PFSK-1 (cell line): ENCODE measurements around the gene STX1A.

ENCODE experiments used
- FOXP2 ChIP-seq: optimal IDR thresholded peaks from 2 replicates; pipeline ENCODE3; 2011; ENCODE audit warnings: borderline replicate concordance, control low read depth, inconsistent platforms; ENCODE audit not compliant: insufficient read depth; ENCODE audit errors: extremely low read length, extremely low read depth
- POLR2AphosphoS5 ChIP-seq: IDR thresholded peaks from 2 replicates; pipeline ENCODE4 v1.6.1; 2012; ENCODE audit warnings: low read depth, mild to moderate bottlenecking, control low read depth, low read length, moderate library complexity
- SIN3A ChIP-seq: IDR thresholded peaks from 2 replicates; pipeline ENCODE4 v1.6.1; 2012; ENCODE audit warnings: mild to moderate bottlenecking, low read length, moderate library complexity, borderline replicate concordance; ENCODE audit not compliant: insufficient read depth
- TAF1 ChIP-seq: IDR thresholded peaks from 2 replicates; pipeline ENCODE4 v1.6.1; 2012; ENCODE audit warnings: low read length, control low read depth, borderline replicate concordance; ENCODE audit not compliant: insufficient read depth
- TF ChIP-seq, protein P1 (sequence below), 2 experiments: IDR thresholded peaks; 2 replicates each; pipeline versions ENCODE4 v1.6.1 to v1.8.0; 2011 to 2012; ENCODE audit warnings: low read depth in 2 of 2, low read length in 2 of 2, control low read depth in 1 of 2, inconsistent platforms in 1 of 2, mild to moderate bottlenecking in 1 of 2, moderate library complexity in 1 of 2; ENCODE audit not compliant: insufficient read depth in 1 of 2

Gene STX1A

DNA sequence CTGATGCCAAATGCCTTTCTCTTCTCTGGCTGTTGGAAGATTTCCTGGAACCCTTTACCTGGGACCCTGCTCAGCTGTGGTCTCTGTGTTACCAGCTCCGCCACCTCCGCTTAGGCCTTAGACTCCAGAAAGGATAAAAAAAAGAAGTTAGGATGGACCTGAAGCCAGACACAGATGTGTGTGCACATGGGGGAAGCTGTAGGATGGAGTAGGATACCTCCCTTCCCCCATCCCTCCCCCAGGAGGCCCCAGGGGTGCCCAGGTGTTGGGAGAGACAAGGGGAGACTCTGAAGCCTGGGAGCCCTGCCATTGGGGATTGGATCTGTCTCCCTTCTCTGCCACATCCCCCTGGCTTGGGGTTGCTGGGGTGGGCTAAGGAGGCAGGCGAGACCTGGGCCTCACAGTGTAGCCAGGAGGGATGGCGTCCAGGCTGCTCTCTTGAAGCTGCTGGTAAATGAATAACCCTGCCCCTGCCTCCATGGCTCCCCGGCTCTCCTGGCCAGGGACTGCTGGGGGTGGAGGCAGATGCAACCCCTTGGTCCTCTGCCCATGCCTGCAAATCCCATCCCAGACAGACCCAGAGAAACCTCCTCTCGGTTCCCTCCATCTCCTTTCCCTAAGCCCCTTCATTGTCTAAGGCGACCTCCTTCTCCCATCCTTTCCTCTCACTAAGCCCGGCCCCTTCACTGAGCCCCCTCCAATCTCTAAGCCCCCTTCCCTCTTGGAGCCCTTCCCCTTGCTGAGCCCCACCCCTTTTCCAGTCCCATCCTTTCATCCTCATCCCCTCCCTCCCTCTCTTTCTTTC, 42.6 kb upstream of the STX1A start:
- TF ChIP-seq FOXP2: no peak
- no peak for TF ChIP-seq TAF1
- no peak for TF ChIP-seq SIN3A
- TF ChIP-seq, protein P1, sequence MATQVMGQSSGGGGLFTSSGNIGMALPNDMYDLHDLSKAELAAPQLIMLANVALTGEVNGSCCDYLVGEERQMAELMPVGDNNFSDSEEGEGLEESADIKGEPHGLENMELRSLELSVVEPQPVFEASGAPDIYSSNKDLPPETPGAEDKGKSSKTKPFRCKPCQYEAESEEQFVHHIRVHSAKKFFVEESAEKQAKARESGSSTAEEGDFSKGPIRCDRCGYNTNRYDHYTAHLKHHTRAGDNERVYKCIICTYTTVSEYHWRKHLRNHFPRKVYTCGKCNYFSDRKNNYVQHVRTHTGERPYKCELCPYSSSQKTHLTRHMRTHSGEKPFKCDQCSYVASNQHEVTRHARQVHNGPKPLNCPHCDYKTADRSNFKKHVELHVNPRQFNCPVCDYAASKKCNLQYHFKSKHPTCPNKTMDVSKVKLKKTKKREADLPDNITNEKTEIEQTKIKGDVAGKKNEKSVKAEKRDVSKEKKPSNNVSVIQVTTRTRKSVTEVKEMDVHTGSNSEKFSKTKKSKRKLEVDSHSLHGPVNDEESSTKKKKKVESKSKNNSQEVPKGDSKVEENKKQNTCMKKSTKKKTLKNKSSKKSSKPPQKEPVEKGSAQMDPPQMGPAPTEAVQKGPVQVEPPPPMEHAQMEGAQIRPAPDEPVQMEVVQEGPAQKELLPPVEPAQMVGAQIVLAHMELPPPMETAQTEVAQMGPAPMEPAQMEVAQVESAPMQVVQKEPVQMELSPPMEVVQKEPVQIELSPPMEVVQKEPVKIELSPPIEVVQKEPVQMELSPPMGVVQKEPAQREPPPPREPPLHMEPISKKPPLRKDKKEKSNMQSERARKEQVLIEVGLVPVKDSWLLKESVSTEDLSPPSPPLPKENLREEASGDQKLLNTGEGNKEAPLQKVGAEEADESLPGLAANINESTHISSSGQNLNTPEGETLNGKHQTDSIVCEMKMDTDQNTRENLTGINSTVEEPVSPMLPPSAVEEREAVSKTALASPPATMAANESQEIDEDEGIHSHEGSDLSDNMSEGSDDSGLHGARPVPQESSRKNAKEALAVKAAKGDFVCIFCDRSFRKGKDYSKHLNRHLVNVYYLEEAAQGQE (IDR thresholded peaks at IDR 0.05; ENCODE audit: insufficient read depth in 1 of 2, low read depth in 2 of 2, low read length in 2 of 2): no peak
- no peak for TF ChIP-seq POLR2AphosphoS5

DNA sequence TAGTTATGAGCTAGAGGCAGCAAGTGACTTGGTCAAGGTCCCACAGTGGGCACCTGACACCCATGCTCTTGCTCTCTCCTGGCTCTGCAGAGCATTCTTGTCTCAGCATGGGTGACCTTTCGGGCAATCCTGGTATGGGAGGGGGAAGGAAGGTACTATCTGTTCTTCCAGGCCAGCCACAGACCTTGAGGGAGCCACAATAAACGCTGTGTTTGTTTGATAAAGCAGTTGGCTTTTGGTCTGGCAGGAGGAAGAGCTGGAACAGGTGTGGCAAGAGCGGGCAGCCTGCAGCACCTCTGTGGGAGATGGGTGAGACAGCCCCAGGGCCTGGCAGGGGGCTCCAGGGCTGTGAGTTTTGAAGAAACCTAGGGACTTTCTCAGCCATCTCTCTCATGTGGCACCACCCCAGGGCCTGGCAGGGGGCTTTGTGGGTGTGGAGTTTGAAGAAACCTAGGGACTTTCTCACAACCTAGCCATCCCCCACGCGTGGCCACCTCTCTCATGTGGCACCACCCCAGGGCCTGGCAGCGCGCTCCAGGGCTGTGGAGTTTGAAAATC, 39.2 kb upstream of the STX1A start:
- TF ChIP-seq SIN3A: no peak
- no peak for TF ChIP-seq FOXP2
- no peak for TF ChIP-seq POLR2AphosphoS5
- no peak for TF ChIP-seq TAF1
- TF ChIP-seq, protein P1 (IDR thresholded peaks at IDR 0.05; ENCODE audit: insufficient read depth in 1 of 2, low read depth in 2 of 2, low read length in 2 of 2): no peak

DNA sequence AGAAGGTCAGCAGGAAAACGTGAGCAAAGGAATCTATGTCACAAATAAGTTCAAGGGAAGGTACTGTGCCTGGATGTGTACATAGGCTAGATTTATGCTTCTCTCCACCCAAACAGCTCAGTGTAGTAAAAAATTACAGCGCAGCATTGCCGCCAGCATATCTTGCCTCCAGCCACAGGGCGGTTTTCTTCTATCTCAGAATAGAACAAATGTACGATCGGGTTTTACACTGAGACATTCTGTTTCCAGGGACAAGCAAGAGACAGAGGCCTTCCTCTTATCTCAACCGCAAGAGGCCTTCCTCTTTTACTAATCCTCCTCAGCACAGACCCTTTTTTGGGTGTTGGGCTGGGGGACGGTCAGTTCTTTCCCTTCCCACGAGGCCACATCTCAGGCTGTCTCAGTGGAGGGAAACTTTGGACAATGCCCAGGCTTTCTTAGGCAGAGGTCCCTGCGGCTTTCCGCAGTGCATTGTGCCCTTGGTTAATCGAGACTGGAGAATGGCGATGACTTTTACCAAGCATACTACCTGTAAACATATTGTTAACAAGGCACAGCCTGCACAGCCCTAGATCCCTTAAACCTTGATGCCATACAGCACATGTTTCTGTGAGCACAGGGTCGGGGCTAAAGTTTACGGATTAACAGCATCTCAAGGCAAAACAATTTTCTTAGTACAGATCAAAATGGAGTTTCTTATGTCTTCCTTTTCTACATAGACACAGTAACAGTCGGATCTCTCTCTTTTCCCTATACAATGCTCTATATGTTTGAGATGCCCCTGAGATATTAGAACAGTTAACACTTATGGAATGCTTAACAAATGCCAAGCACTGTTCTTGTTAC, 30.7 kb upstream of the STX1A start:
- TF ChIP-seq POLR2AphosphoS5: no peak
- TF ChIP-seq, protein P1 (IDR thresholded peaks at IDR 0.05; ENCODE audit: insufficient read depth in 1 of 2, low read depth in 2 of 2, low read length in 2 of 2): no peak
- TF ChIP-seq TAF1: no peak
- TF ChIP-seq SIN3A: no peak
- no peak for TF ChIP-seq FOXP2

DNA sequence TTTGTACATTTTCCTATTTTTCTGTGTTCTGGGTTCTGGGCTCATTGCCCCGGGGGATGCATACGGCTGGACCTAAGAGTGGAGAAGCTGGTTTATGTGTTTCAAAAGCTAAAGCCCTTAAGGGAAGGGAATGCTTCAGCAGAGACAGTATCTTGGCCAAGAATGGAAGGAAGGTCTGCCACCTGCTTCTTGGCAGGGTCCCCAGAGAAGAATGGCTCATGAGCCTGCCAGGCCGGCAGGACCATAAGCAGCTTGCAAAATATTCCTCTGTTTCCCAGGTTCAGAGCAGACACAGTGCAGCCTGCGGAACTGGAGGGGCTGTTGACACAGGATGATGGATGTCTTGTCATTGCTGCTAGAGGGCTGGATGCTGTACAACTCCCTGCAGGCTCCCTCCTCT, 26.9 kb upstream of the STX1A start:
- TF ChIP-seq, protein P1 (IDR thresholded peaks at IDR 0.05; ENCODE audit: insufficient read depth in 1 of 2, low read depth in 2 of 2, low read length in 2 of 2): no peak
- no peak for TF ChIP-seq TAF1
- TF ChIP-seq FOXP2: no peak
- TF ChIP-seq POLR2AphosphoS5: no peak
